ENCODE measurements around the gene PRR20G.
"Not testable (repeated sequence)": the region's sequence is repeated elsewhere in the genome, so short reads cannot be mapped to it uniquely, and the experiment has no call there.

PRR20G gene

DNA sequence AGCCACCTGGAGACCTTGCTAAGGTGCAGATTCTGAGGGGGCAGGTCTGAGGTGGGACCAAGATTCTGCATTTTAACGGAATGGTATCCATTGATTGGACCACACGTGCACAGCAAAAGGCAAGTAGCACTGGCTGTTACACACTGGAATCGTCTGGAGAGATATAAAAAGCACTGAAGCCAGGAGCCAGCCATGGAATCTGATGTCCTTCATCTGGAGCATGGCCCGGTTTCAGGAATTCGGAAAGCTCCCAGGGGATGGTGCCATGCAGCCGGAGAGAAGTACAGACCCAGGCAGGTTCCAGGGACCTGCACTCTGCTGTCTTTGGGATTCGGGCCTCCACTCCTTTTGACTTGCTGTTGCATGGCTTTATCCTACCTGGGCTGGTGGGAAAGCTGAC lies 28.8 kb upstream of the PRR20G start:
- no peak overlapping the region for H3K4me2 ChIP-seq (ENCODE audit: insufficient read depth, low read length)
- ATAC-seq (ENCODE audit: insufficient read depth, low read depth), result no peak

DNA sequence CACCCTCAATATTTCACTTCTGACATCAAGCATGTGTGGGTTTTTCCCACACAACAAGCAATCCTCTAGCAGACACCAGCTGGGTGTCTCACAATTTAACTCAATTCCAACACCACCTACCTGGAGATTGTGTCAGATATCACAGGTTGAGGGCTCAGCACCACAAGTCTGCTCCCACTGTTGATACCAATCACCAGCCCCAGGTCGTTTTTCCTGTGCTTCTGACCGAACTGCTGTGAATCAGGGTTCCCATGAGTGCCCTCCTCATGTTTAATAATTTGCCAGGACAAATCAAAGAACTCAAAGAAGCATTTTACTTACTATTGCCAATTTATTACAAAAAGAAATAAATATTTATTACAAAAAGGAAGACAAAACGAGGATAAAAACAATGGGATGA lies 25.0 kb upstream of the PRR20G start:
- H2AFZ ChIP-seq (ENCODE audit: low read depth, low read length), result no peak overlapping the region
- H3K4me3 ChIP-seq (ENCODE audit: low read depth in 1 of 2, low read length in 2 of 2), result no peak overlapping the region
- DNase-seq (no peak), ATAC-seq (ENCODE audit: insufficient read depth, low read depth) (no peak)
- TF ChIP-seq CTCF (IDR thresholded peaks at IDR 0.05; ENCODE audit: borderline replicate concordance, extremely low read depth, low read length, poor library complexity, severe bottlenecking), result no peak
- TF ChIP-seq EZH2 (IDR thresholded peaks at IDR 0.05; ENCODE audit: borderline replicate concordance, low read depth, low read length, severe bottlenecking), result no peak
- H3K4me1 ChIP-seq (ENCODE audit: insufficient read depth, low read length), result no peaks in the 10 kb centered on the region
- no peak overlapping the region for H3K9ac ChIP-seq (ENCODE audit: low read depth, low read length)
- no peaks in the 10 kb centered on the region for H3K36me3 ChIP-seq (ENCODE audit: insufficient read depth, low read length)
- no peaks in the 10 kb centered on the region for H3K9me3 ChIP-seq (ENCODE audit: insufficient read depth, low read length, severe bottlenecking)
- H3K4me2 ChIP-seq (ENCODE audit: insufficient read depth, low read length), result no peak overlapping the region
- H3K27ac ChIP-seq (ENCODE audit: low read length), result no peak overlapping the region
- no peaks in the 10 kb centered on the region for H3K79me2 ChIP-seq (ENCODE audit: insufficient read depth, low read length)
- no peaks in the 10 kb centered on the region for H3K27me3 ChIP-seq (ENCODE audit: insufficient read depth, low read length, poor library complexity)
- no peaks in the 10 kb centered on the region for H4K20me1 ChIP-seq (ENCODE audit: insufficient read depth, low read length)

More for the DNA sequence above, 28.8 kb upstream of the PRR20G start:
- DNase-seq, result no peak
- Histone ChIP-seq H4K20me1 (ENCODE audit: insufficient read depth, low read length) (no peaks in the 10 kb centered on the region), H3K4me3 (ENCODE audit: low read depth in 1 of 2, low read length in 2 of 2) (no peak overlapping the region), H2AFZ (ENCODE audit: low read depth, low read length) (no peak overlapping the region), H3K36me3 (ENCODE audit: insufficient read depth, low read length) (no peaks in the 10 kb centered on the region), H3K79me2 (ENCODE audit: insufficient read depth, low read length) (no peaks in the 10 kb centered on the region), H3K9ac (ENCODE audit: low read depth, low read length) (no peak overlapping the region), H3K27me3 (ENCODE audit: insufficient read depth, low read length, poor library complexity) (no peaks in the 10 kb centered on the region), H3K9me3 (ENCODE audit: insufficient read depth, low read length, severe bottlenecking) (peaks cover 2% of the 10 kb centered on the region), H3K27ac (ENCODE audit: low read length) (no peak overlapping the region), H3K4me1 (ENCODE audit: insufficient read depth, low read length) (no peaks in the 10 kb centered on the region)
- TF ChIP-seq CTCF (IDR thresholded peaks at IDR 0.05; ENCODE audit: borderline replicate concordance, extremely low read depth, low read length, poor library complexity, severe bottlenecking) (no peak), EZH2 (IDR thresholded peaks at IDR 0.05; ENCODE audit: borderline replicate concordance, low read depth, low read length, severe bottlenecking) (no peak)

- H4K20me1 ChIP-seq (ENCODE audit: insufficient read depth, low read length); H3K9me3 ChIP-seq (ENCODE audit: insufficient read depth, low read length, severe bottlenecking); ATAC-seq (ENCODE audit: insufficient read depth, low read depth); DNase-seq; H3K4me3 ChIP-seq (ENCODE audit: low read depth in 1 of 2, low read length in 2 of 2); H3K27me3 ChIP-seq (ENCODE audit: insufficient read depth, low read length, poor library complexity); H3K9ac ChIP-seq (ENCODE audit: low read depth, low read length); H3K79me2 ChIP-seq (ENCODE audit: insufficient read depth, low read length); H3K4me2 ChIP-seq (ENCODE audit: insufficient read depth, low read length); H3K27ac ChIP-seq (ENCODE audit: low read length); H3K4me1 ChIP-seq (ENCODE audit: insufficient read depth, low read length); H2AFZ ChIP-seq (ENCODE audit: low read depth, low read length); H3K36me3 ChIP-seq (ENCODE audit: insufficient read depth, low read length): not testable (repeated sequence)
Measured at GRCh38 chr3:127308821-127309220, 21.0 kb upstream of the PRR20G start.

GRCh38 chr3:127307916-127308315 lies 20.1 kb upstream of the PRR20G start:
- no peaks in the 10 kb centered on the region for H3K9me3 ChIP-seq (ENCODE audit: insufficient read depth, low read length, severe bottlenecking)
- no peak overlapping the region for H3K9ac ChIP-seq (ENCODE audit: low read depth, low read length)
- H3K27ac ChIP-seq (ENCODE audit: low read length), result no peak overlapping the region
- H4K20me1 ChIP-seq (ENCODE audit: insufficient read depth, low read length), result no peaks in the 10 kb centered on the region
- no peak overlapping the region for H3K4me3 ChIP-seq (ENCODE audit: low read depth in 1 of 2, low read length in 2 of 2)
- ATAC-seq (ENCODE audit: insufficient read depth, low read depth) (no peak), DNase-seq (no peak)
- H3K36me3 ChIP-seq (ENCODE audit: insufficient read depth, low read length), result no peaks in the 10 kb centered on the region
- no peaks in the 10 kb centered on the region for H3K27me3 ChIP-seq (ENCODE audit: insufficient read depth, low read length, poor library complexity)
- no peaks in the 10 kb centered on the region for H3K79me2 ChIP-seq (ENCODE audit: insufficient read depth, low read length)
- H3K4me2 ChIP-seq (ENCODE audit: insufficient read depth, low read length), result no peak overlapping the region
- H3K4me1 ChIP-seq (ENCODE audit: insufficient read depth, low read length), result no peaks in the 10 kb centered on the region
- no peak for TF ChIP-seq CTCF (IDR thresholded peaks at IDR 0.05; ENCODE audit: borderline replicate concordance, extremely low read depth, low read length, poor library complexity, severe bottlenecking)
- TF ChIP-seq EZH2 (IDR thresholded peaks at IDR 0.05; ENCODE audit: borderline replicate concordance, low read depth, low read length, severe bottlenecking), result no peak
- H2AFZ ChIP-seq (ENCODE audit: low read depth, low read length), result no peak overlapping the region
